Left kidney (tissue), 8 donors: ENCODE data around the gene MDFI. TPM values are rescaled to one million over a fixed set of nuclear protein-coding genes. Genes with fewer than 3 reads are reported as not detected.

ENCODE experiments used
- DNase-seq: peaks from one replicate; pipeline ENCODE4 v3.0.0-alpha.2; 2013
- long read RNA-seq, 8 donors: transcript quantifications; one replicate each; lab custom pipeline, GENCODE V29; 2026
- polyA plus RNA-seq: library from polyadenylated mRNA; unstranded; fragments of 120-200 nt; gene quantifications from one replicate; pipeline ENCODE4 v1.2.1, GENCODE V29; 2013; ENCODE audit not compliant: insufficient read length

The MDFI gene
- 31.4 TPM for polyA plus RNA-seq
- long read RNA-seq, donor 1, transcript MDFI-201 (5 exons, 1,629 nt) = major isoform, 16 of 46 reads
- long read RNA-seq, donor 1, transcript MDFI-204 (6 exons, 1,183 nt) = minor isoform, 7 of 46 reads
- long read RNA-seq, donor 1, partial matches to known transcripts = 18 of 46 reads
- long read RNA-seq, donor 1, other reads (novel, unspliced or antisense) = 0 of 46 reads
- long read RNA-seq, donor 2, transcript MDFI-201 (5 exons, 1,629 nt) = major isoform, 16 of 57 reads
- long read RNA-seq, donor 2, partial matches to known transcripts = 36 of 57 reads
- long read RNA-seq, donor 2, other reads (novel, unspliced or antisense) = 0 of 57 reads
- long read RNA-seq, donor 3, transcript MDFI-201 (5 exons, 1,629 nt) = major isoform, 10 of 12 reads
- long read RNA-seq, donor 3, partial matches to known transcripts = 0 of 12 reads
- long read RNA-seq, donor 3, other reads (novel, unspliced or antisense) = 0 of 12 reads
- long read RNA-seq, donor 4, partial matches to known transcripts = 0 of 3 reads
- long read RNA-seq, donor 4, other reads (novel, unspliced or antisense) = 0 of 3 reads
- long read RNA-seq, donor 5, transcript MDFI-201 (5 exons, 1,629 nt) = major isoform, 25 of 77 reads
- long read RNA-seq, donor 5, transcript MDFI-202 (4 exons, 809 nt) = minor isoform, 5 of 77 reads
- long read RNA-seq, donor 5, partial matches to known transcripts = 38 of 77 reads
- long read RNA-seq, donor 5, other reads (novel, unspliced or antisense) = 5 of 77 reads
- long read RNA-seq, donor 6, transcript MDFI-201 (5 exons, 1,629 nt) = major isoform, 29 of 53 reads
- long read RNA-seq, donor 6, partial matches to known transcripts = 15 of 53 reads
- long read RNA-seq, donor 6, other reads (novel, unspliced or antisense) = 0 of 53 reads
- long read RNA-seq, donor 7, transcript MDFI-201 (5 exons, 1,629 nt) = major isoform, 26 of 68 reads
- long read RNA-seq, donor 7, transcript MDFI-204 (6 exons, 1,183 nt) = minor isoform, 6 of 68 reads
- long read RNA-seq, donor 7, partial matches to known transcripts = 25 of 68 reads
- long read RNA-seq, donor 7, other reads (novel, unspliced or antisense) = 6 of 68 reads
- long read RNA-seq, donor 8, transcript MDFI-201 (5 exons, 1,629 nt) = major isoform, 6 of 9 reads
- long read RNA-seq, donor 8, partial matches to known transcripts = 0 of 9 reads
- long read RNA-seq, donor 8, other reads (novel, unspliced or antisense) = 0 of 9 reads

GRCh38 chr6:41638002-41638934 lies at the start of gene MDFI:
MDFI (plus strand) TSS chr6:41638468; CDS start chr6:41638750, 282 bp downstream.
- DNase-seq = peak; percentile 75

GRCh38 chr6:41589223-41589622 lies 49.0 kb upstream of the MDFI start:
- no peak for DNase-seq

- no peak for DNase-seq
Measured at GRCh38 chr6:41589636-41590622, 48.3 kb upstream of the MDFI start.

- DNase-seq = no peak
Measured at GRCh38 chr6:41591122-41591521, 47.1 kb upstream of the MDFI start.

- DNase-seq = peak; percentile 78
Measured at GRCh38 chr6:41591859-41592502, 46.3 kb upstream of the MDFI start.

GRCh38 chr6:41593406-41593805 lies 44.9 kb upstream of the MDFI start:
- DNase-seq = no peak

- DNase-seq = no peak
Measured at GRCh38 chr6:41593839-41594238, 44.4 kb upstream of the MDFI start.

GRCh38 chr6:41594326-41594725 lies 43.9 kb upstream of the MDFI start:
- DNase-seq = no peak

GRCh38 chr6:41594766-41595165 lies 43.5 kb upstream of the MDFI start:
- DNase-seq = no peak

- DNase-seq = no peak
Measured at GRCh38 chr6:41595166-41595565, 43.1 kb upstream of the MDFI start.

- no peak for DNase-seq
Measured at GRCh38 chr6:41596096-41596685, 42.1 kb upstream of the MDFI start.

GRCh38 chr6:41596807-41597206 lies 41.5 kb upstream of the MDFI start:
- DNase-seq = no peak

GRCh38 chr6:41597246-41598000 lies 40.8 kb upstream of the MDFI start:
- DNase-seq = no peak

GRCh38 chr6:41598670-41599014 lies 39.6 kb upstream of the MDFI start:
- no peak for DNase-seq

GRCh38 chr6:41599015-41599851 lies 39.0 kb upstream of the MDFI start:
- no peak for DNase-seq

- DNase-seq = no peak
Measured at GRCh38 chr6:41599852-41600445, 38.3 kb upstream of the MDFI start.
